SIG-M5 (cell line): ENCODE data around the gene SWAP70.

ENCODE experiments used
- DNase-seq: peaks from one replicate; lab custom pipeline; 2025; lab: John Stamatoyannopoulos, UW

The SWAP70 gene

DNA sequence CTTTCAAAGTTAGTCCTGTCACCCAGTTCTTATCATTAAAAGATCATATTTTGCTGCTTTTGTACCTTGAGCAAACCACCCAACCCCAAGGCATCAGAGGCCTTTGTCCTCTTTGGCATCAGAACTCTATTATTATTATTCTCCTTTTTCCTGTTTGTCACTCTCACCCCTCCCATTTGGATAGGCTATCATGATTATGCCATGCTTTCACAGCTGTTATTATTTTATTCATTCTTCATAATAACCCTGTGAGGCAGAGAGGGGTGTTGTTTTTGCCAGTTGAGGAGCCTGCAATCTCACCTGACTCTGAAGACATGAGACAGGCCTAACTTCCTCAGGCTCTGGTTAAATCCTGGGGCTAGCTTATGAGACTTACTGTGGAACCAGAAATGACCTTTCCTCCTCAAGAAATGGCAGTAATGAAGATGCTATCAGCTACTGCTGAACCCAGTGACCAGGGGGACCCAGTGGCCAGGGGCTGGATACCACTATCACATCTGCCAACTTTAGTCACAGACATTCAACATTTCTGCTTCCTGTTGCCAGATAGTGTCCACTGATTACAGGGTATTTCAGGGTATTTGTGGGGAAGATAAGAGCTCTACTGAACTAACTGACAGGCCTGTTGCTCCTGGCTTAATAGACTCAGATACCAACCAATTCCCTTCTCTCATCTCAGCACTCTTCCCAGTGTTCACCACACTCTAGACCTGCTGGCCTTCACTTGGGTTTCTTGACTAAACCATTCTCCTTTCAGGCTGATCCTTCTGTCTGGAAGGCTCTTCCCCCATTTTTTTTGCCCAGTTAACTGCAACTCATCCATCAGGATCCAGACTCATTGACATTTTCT is 11.8 kb upstream of the SWAP70 start:
- DNase-seq: no peak

DNA sequence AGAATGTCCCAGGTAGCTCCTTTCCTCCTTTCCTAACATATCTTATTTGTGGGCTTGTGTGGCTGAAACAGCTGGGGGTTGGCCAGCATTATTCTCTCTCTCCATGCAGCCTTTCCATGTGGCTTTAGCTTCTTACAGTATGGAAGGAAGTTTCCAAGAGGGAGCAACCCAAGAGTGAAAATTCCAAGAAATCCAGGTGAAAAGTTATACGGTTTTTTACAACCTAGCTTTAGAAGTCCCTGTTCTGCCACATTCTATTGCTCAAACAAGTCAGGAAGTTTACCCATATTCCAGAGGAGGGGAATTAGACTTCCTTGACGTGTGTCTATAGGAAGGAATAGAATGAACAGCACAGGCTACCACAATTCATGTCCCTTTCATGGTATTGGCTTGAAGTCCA is 10.0 kb upstream of the SWAP70 start:
- DNase-seq: no peak

DNA sequence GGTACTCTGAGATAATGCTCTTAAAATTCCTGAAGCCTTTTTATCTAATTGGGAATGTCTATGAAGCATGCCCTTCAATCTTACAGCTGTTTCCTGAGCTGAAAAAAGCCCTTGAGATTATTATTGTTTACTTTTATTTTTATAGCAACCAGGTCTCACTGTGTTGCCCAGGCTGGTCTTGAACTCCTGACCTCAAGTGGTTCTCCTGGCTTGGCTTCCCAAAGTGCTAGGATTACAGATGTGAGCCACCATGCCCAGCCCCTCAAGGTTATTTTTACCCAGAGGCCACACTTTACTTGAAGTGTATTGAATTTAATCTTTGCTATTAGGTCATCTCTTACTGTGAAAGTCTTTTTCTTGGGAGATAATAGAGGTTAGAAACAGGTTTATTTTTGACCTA is 7.0 kb upstream of the SWAP70 start:
- DNase-seq: no peak

DNA sequence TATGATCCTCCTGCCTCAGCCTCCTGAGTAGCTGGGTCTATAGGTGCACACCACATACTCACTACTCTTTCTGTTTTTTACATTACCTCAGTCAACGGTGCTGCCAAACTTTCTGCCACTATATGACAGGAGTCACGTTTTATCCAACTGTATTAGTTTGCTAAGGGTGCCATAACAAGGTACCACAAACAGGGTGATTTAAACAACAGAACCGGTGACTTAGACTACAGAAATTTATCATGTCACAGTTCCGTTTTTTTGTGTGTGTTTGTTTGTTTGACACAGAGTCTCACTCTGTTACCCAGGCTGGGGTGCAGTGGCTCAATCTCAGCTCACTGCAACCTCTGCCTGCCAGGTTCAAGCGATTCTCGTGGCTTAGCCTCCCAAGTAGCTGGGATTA is 6.3 kb upstream of the SWAP70 start:
- DNase-seq: no peak

DNA sequence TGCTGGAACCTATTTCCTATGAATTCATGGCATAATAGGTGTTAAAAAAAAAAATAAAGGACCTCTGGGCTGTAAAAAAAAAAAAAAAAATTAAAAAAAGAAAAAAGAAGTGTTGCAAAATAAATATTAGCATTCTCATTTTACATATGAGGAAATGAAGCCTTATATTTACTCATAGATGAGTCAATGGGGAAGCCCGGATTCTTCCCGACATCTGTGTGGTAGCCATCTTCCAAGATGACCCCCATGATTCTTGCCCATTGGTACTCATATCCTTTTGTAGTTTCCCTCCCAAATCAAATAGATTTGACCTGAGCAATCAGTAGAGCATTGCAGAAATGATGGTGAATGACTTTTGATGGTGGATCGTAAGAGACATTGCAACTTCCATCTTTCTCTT is 3.0 kb upstream of the SWAP70 start:
- no peak for DNase-seq

DNA sequence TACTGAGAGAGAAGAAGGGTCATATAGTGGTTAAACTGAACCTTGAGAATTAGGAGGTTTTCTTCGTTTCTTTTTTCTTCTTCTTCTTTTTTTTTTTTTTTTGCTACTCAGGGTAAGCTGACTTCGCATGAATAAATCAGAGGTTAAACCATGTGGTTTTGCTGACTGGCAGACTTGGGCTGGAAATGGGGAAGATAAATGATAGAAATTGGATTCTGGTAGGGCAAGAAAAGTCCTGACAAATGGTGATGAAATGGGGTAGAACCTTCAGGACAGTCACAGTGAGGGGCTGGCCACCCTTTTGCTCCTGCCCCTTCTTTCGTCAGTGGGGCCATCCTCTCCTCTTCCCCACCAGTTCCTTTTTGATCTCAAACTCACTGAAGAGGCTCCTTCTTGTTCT is 1.6 kb upstream of the SWAP70 start:
- DNase-seq: peak; percentile 60

DNA sequence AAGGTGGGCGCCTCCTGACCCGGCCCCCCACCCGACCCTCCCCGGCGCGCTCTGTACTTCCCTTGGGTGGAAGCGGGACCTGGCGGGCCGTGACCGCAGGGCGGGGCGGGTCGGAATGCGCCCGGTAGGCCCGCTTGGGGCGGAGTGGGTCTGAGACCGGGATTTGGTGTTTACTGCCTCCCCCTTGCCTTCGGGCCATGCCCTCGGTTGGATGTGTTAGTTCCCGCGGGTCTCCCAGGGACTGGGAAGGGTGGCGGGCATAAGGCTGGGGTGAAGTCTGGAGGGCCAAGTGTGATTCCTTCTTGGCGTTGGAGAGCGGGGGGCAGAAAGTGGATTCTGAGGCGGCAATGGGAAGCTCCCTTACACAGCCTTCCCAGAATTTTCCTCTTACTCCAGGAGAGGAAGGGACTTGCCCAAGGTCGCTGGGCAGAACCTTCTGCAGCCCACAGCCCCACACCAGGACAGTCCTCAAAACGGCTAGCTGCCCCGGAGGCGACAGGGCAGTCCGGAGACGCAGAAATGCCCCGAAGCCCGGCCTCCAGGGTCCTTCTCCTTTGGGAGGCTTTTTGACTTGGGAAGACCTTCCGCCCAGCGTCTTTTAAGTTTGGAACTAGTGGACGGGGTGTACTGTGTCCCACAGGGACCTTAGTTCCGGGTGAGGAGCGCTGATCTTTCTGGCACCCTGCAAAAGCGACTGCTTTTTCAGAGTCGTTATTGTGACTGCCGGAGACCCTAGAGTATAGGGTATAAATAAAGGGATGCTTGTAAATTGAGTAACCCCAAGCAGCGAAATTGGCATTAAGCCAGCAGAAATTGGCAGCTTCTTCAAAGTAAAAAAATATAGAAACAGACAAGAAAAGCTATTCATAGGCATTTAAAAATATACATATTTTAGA is 647 bp downstream of the SWAP70 start:
- no peak for DNase-seq

DNA sequence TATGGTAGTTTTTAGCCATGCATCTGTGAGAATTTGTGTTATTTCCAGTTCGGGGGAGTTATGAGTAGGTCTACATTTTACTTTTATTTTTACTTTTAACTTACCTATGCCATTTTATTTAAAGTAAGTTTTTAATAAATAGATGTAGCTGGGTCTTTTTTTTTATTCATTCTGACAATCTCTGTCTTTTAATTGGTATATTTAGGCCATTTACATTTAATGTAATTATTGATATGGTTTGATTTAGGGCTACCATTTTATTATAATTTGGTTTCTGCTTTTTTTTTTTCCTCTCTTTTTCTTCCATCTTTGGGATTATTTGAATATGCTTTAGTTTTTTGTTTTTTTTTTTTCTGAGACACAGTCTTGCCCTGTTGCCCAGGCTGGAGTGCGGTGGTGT is 1.9 kb downstream of the SWAP70 start:
- no peak for DNase-seq

DNA sequence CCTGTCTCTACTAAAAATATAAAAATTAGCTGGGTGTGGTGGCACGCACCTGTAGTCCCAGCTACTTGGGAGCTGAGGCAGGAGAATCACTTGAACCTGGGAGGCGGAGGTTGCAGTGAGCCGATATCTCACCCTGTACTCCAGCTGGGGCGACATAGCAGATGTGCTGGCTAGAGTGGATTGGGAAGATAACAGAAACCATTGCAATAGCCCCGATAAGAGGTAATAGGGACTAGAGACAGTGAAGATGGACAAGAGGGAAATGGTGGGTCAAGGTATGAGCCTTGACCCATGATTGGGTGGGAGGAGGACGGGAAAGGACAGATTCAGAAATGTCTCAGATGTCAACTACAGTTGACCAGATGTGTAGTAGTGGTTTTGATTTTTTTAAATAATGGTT is 6.1 kb downstream of the SWAP70 start:
- DNase-seq: no peak

DNA sequence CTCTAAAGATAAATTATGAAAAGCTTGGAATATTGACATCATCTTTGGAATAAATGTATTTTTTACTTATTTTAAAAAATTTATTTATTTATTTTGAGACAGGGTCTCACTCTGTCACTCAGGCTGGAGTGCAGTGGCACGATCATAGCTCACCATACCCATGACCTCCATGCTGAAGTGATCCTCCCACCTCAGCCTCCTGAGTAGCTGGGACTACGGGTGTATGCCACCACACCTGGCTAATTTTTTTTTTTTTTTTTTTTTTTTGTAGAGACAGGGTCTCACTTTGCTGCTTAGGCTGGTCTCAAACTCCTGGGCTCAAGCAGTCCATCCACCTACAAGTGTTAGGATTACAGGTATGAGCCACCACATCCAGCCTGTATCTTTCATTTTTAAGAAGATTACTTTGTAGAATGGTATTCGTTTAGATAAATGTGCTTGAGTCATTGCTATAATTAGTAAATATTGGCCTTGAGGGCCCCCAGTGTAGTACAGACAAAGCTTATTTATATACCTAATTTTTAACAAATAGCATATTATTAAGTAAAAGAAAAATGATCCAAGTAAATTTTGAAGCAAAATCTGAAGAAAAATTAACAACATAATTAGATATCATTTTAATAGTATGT is 8.5 kb downstream of the SWAP70 start:
- DNase-seq: no peak

DNA sequence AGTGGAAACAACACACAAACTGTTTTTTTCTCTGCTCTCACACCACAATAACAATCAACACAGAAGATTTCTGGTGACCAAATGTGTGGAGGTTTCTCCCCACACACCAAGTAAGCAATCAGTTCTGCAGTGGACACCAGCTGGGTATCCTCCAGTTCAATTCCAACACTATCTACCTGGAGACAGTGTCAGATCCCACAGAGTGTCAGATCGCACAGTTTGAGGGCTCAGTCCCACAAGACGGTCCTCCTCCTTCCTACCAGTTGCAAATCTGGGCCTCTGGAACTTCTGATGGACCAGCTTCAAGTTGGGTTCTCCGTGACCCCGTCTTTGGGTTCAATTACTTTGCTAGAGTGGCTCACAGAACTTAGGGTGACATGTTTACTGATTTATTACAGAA is 9.0 kb downstream of the SWAP70 start:
- DNase-seq: no peak

DNA sequence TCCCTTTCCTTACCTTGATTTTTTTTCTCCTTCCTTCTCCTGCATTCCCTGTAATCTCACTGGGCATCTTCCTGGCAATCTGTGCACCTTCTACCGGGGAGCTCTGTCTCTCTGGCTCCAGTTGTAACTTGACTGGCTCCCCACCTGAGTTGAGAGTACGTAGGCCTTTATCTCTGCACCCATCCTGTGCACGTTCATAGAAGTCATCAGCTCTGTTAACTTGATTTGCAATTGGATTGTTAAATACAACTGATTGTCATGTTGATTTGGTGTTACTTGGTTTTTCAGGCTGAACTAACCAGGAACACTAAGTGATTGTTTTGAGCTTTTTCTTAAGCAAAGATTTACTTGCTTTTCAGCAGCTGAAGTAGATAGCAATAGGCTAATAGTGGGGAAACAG is 11.8 kb downstream of the SWAP70 start:
- DNase-seq: no peak

DNA sequence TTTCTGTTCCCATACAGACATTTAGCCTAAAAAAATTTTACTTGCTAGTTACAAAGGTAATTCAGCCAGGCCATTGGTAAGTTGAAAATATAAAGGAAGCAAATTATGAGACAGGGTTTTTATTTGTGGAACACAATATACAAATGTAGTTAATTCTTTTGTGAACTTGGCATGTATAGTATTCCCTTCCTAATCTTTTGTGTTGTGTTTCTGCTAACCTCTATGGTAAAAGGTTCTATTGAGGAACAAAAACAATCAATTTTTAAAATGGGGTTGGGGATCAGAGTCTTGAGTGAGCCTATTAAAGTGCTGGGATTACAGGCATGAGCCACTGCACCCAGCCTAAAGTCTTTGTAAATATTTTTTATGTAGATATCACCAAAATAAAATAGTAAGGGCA is 14.1 kb downstream of the SWAP70 start:
- no peak for DNase-seq

DNA sequence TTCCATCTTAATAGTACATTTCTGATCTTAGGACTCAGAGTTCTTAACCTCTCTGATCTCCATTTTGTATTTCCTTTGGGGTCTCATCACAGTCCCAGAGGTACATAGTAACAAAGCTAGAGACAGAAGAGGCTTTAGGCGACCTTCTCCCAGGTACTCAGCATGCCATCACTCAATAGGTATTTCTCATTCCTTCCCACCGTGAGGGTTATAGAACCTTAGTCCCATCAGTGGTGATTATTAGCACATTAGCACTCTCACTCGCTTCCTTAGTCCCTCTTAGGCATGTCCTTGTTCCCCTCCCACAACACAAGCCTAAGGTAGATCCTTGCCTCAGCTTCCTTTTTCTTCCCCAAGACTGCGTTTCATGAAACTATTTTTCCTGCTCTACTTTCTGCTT is 14.7 kb downstream of the SWAP70 start:
- DNase-seq: no peak

DNA sequence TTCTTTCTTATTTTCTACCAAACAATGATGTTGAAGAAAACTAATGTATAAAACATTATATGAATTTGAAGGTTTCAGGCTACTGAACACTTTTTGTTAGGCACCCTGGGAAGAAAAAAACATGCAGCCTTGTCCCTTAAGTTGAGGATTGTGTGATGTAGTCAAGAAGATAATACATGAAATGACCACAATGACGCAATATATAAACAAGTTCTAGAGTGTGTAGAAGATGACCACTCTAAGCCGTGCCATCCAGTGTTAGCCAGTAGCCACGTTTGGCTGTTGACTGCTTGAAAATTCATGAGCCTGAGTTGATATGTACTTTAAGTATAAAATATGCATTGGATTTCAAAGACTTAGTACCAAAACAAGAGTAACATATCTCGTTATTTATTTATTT is 16.2 kb downstream of the SWAP70 start:
- no peak for DNase-seq

DNA sequence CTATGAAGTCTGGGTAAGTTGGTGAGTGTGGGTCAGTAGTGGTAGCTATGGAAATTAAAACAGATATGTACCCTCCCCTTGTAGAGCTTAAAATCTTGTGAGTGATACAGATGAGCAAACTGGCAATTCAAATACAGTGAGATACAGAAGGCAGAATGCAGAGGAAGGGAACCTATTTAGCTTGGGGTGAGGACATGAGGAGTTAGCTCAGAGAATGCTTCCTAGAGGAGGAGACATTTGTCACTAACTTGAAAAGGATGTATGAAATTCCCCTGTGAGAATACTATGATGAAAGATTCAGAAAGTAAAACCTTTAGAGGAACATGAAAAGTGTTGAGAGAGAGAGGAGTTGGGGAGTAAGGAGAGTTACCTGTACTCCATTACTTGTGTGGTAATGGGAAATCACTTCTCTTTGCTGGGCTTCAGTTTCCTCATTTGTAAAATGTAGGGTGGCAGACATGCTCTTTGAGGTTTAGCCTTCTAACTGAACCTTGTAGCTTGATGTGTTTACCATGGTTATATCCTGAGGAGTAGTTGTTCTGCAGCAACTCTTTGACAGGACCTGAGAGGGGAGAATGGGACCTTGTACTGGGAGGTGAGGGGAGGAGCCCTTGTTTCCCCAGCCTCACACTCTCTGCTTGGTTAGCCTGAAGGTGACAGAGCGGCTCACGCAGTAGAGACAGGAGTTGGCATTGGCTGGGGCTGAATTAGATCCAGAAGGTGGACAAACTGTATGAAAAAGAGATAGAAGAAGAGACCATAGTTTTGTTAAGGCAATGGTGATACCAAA is 17.9 kb downstream of the SWAP70 start:
- DNase-seq: no peak

DNA sequence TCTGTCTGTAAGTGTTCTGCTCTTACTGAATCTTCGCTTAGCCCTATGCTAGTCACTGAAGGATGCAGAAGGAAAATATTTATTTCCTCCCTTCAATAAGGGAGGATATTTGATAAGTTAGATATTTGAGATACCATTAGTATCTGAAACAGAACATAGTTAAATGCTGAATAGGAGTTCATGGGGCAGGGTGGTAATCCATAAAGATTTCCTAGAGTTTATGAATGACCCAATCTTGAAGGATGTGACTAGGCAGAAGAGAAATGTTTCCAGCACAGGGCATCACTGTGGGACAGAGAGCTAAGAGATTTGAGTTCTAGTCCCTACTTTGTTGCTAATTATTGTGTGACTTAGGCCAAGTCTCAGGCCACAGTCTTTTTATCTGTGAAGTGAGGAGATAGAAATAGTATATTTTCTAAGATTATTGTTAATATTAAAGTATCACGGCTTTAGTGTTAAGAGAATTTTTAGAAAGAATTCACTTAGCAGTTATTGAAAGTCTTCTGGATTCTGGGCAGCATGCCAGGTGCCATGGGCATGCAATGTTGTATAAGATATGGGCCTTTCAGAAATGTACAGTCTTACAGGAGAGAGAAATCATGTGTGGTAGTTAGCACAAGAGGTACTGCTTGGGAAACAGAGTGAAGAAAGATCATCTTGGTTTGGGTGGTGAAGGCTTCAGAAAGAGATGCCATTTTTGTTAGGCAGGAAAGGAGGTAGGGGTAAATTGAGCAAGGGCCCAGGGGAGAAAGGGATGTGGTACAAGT is 24.0 kb downstream of the SWAP70 start:
- DNase-seq: no peak

DNA sequence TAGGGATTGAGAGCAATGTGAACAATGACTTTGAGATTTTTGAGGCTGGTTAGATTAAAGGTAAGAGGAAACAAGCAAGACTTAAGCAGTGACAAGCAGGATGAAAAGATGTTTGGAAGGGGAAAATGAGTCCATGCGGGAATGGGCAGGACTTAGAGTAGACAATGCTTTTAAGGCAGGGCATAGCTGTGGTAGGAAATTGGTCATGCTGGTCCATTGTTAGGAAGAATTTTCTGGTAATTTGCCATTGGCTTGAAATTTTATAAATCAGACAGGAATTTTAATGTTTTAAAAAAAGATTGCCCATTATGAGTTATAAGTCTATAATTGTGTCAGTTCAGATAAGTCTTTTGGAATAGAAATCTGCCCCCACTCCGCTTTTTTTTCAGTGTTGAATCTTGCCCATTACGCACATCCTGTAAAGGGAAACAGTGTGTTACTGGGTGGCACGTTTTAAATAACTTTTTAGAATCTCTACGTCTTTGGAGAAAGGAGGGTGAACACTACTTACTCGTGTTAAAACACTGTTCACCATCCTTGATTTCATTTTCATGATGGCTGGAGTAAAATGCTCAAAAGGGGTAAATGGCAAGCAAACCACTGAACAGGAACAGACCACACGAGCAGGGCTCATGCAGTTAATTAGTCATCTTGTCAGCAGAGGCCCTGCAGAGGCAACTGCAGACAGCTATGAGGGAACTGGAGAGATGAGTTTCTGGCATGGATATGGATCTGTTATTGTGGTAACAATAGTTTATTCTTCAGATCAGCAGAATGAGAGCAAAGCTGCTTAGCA is 25.0 kb downstream of the SWAP70 start:
- peak; percentile 28 for DNase-seq

DNA sequence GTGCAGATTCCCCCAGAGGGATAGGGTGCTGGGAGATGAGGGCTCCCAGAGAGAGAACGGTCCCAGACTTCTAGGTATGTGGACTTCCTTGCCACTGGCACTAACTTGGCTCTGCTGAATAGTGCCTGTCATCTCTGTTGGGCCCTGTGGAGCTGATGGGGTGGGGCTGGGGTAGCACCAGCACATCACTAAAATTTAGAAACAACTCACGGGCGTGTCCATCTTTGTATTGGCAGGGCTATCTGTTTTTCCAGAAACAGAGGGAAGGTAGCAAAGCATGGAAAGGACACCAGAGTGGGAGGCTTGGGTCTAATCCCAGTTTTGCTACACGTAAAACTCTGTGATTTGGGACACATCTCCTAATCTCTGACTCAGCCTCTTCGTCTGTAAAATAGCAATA is 25.8 kb downstream of the SWAP70 start:
- DNase-seq: no peak

DNA sequence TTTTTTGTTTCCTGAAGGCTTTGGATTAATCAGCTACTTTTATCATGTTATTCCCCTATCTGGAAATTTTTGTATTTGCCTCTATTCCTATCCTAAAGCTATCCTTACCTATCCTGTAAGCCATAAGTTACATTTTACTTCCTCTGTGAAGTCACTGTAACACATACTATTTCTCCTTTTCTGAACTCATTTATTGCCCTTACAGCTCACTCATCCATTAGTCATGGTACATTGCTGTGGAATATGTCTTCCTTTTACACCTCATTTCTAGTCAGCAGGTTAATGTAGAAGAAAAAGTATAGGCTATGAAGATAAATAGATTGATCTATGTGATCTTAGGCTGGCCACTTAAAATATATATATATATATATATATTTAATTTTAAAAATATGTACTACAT is 28.0 kb downstream of the SWAP70 start:
- DNase-seq: no peak
